Measurements from ENCODE around the gene IFT43. TPM values are rescaled to one million over a fixed set of nuclear protein-coding genes. Genes with fewer than 3 reads are reported as not detected.

The IFT43 gene
- total and polyA plus RNA-seq, 2 experiments from 2014 or later = 56.8 to 76.6 TPM

DNA sequence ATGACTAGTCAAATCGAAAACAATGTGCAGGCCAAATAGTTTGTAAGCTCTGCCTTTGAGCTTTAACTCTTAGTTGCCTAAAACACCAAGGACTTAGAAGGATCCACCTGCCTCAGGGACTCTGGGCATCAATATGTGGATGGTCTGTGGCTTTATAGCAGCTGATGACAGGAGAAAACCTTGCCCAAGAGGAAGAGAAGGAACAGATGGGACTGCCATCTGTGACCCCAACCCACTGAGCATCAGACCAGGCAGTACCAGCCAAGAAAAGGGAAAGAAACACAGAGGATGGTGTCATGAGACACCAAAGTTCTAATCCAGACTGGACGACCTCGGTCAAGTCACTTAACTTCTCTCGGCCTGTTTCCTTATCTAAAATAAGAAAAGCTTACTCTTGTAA lies 16.4 kb upstream of the IFT43 start:
- peaks cover 16% of the 10 kb centered on the region for H3K4me1 ChIP-seq (ENCODE audit: low read depth)
- no peak overlapping the region for H3K4me3 ChIP-seq
- H3K27ac ChIP-seq = no peak overlapping the region
- TF ChIP-seq, protein P1, sequence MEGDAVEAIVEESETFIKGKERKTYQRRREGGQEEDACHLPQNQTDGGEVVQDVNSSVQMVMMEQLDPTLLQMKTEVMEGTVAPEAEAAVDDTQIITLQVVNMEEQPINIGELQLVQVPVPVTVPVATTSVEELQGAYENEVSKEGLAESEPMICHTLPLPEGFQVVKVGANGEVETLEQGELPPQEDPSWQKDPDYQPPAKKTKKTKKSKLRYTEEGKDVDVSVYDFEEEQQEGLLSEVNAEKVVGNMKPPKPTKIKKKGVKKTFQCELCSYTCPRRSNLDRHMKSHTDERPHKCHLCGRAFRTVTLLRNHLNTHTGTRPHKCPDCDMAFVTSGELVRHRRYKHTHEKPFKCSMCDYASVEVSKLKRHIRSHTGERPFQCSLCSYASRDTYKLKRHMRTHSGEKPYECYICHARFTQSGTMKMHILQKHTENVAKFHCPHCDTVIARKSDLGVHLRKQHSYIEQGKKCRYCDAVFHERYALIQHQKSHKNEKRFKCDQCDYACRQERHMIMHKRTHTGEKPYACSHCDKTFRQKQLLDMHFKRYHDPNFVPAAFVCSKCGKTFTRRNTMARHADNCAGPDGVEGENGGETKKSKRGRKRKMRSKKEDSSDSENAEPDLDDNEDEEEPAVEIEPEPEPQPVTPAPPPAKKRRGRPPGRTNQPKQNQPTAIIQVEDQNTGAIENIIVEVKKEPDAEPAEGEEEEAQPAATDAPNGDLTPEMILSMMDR (IDR thresholded peaks at IDR 0.05; ENCODE audit: low read depth, low read length) = no peak
- DNase-seq (ENCODE audit: low read depth in 1 of 2, low spot score in 1 of 2) = no peak
- no peaks in the 10 kb centered on the region for H3K9me3 ChIP-seq (ENCODE audit: low read depth)
- no peaks in the 10 kb centered on the region for H3K36me3 ChIP-seq
- H3K27me3 ChIP-seq = no peaks in the 10 kb centered on the region

- Histone ChIP-seq H3K4me3 (no peak overlapping the region), H3K4me1 (ENCODE audit: low read depth) (peaks cover 16% of the 10 kb centered on the region), H3K27ac (no peak overlapping the region), H3K9me3 (ENCODE audit: low read depth) (no peaks in the 10 kb centered on the region), H3K27me3 (no peaks in the 10 kb centered on the region), H3K36me3 (no peaks in the 10 kb centered on the region)
- no peak for DNase-seq (ENCODE audit: low read depth in 1 of 2, low spot score in 1 of 2)
- TF ChIP-seq, protein P1 (IDR thresholded peaks at IDR 0.05; ENCODE audit: low read depth, low read length) = no peak
Measured at GRCh38 chr14:75969891-75970290, 15.7 kb upstream of the IFT43 start.

GRCh38 chr14:75970989-75971388 lies 14.6 kb upstream of the IFT43 start:
- Histone ChIP-seq H3K4me1 (ENCODE audit: low read depth) (peaks cover 16% of the 10 kb centered on the region), H3K4me3 (no peak overlapping the region), H3K36me3 (no peaks in the 10 kb centered on the region), H3K27ac (no peak overlapping the region), H3K27me3 (no peaks in the 10 kb centered on the region), H3K9me3 (ENCODE audit: low read depth) (no peaks in the 10 kb centered on the region)
- TF ChIP-seq, protein P1 (IDR thresholded peaks at IDR 0.05; ENCODE audit: low read depth, low read length) = no peak
- no peak for DNase-seq (ENCODE audit: low read depth in 1 of 2, low spot score in 1 of 2)

DNA sequence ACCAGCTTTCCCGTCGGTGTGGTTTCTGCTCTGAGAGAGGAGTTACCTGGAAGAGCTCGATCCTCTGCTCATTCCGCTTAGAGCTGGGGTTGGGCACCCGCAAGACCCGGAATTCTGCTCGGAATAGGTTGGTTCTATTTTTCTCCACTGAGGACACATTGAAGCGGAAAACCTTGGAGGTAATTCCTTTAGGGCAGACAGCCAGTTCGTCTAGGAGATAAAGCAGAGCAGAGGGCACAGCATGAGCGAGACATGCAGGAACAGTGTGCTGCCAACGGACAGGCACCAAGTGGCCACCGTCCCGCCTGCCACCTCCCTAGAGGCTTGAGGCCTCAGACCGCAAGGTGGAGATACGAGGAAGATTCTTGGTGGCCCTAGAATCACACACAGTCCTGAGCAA lies 14.1 kb upstream of the IFT43 start:
- H3K27ac ChIP-seq = no peak overlapping the region
- no peaks in the 10 kb centered on the region for H3K9me3 ChIP-seq (ENCODE audit: low read depth)
- peaks cover 16% of the 10 kb centered on the region for H3K4me1 ChIP-seq (ENCODE audit: low read depth)
- no peak overlapping the region for H3K4me3 ChIP-seq
- TF ChIP-seq, protein P1 (IDR thresholded peaks at IDR 0.05; ENCODE audit: low read depth, low read length) = no peak
- DNase-seq (ENCODE audit: low read depth in 1 of 2, low spot score in 1 of 2) = no peak
- H3K36me3 ChIP-seq = no peaks in the 10 kb centered on the region
- H3K27me3 ChIP-seq = no peaks in the 10 kb centered on the region

GRCh38 chr14:75972801-75973421 lies 12.7 kb upstream of the IFT43 start:
- H3K9me3 ChIP-seq (ENCODE audit: low read depth) = no peaks in the 10 kb centered on the region
- TF ChIP-seq, protein P1 (IDR thresholded peaks at IDR 0.05; ENCODE audit: low read depth, low read length) = no peak
- H3K4me1 ChIP-seq (ENCODE audit: low read depth) = peaks cover 16% of the 10 kb centered on the region
- no peaks in the 10 kb centered on the region for H3K36me3 ChIP-seq
- peak in 1 of 2 donors; percentile 44 for DNase-seq (ENCODE audit: low read depth in 1 of 2, low spot score in 1 of 2)
- H3K27ac ChIP-seq = peak overlapping the region; percentile 57
- H3K27me3 ChIP-seq = no peaks in the 10 kb centered on the region
- no peak overlapping the region for H3K4me3 ChIP-seq

Data from cardiac muscle cell (in vitro differentiated cells and primary cell).